Osteocyte (in vitro differentiated cells): ENCODE measurements around the gene BRIP1. TPM values are rescaled to one million over a fixed set of nuclear protein-coding genes. Genes with fewer than 3 reads are reported as not detected.
A peak's percentile ranks its signal among the peaks of the same experiment; 100 is the strongest.
"Not testable (repeated sequence)": the region's sequence is repeated elsewhere in the genome, so short reads cannot be mapped to it uniquely, and the experiment has no call there.

Experiments used
- DNase-seq: peaks from one replicate; pipeline ENCODE4 v3.0.0; 2021; ENCODE audit warnings: mixed read lengths; ENCODE audit not compliant: unreplicated experiment; ENCODE audit errors: extremely low spot score
- H3K27ac Mint-ChIP-seq: one replicate; pipeline ENCODE4 v1.8.0; 2021; ENCODE audit warnings: mild to moderate bottlenecking, mixed read lengths; ENCODE audit not compliant: unreplicated experiment
- H3K27me3 Mint-ChIP-seq: one replicate; pipeline ENCODE4 v1.8.0; 2021; ENCODE audit warnings: mixed read lengths; ENCODE audit not compliant: unreplicated experiment
- H3K36me3 Mint-ChIP-seq: one replicate; pipeline ENCODE4 v1.8.0; 2021; ENCODE audit warnings: mixed read lengths; ENCODE audit not compliant: unreplicated experiment
- H3K4me1 Mint-ChIP-seq: one replicate; pipeline ENCODE4 v1.8.0; 2021; ENCODE audit warnings: mixed read lengths; ENCODE audit not compliant: unreplicated experiment
- H3K4me3 Mint-ChIP-seq: one replicate; pipeline ENCODE4 v1.8.0; 2021; ENCODE audit warnings: mild to moderate bottlenecking, moderate library complexity, mixed read lengths; ENCODE audit not compliant: unreplicated experiment
- H3K9me3 Mint-ChIP-seq: one replicate; pipeline ENCODE4 v1.8.0; 2021; ENCODE audit warnings: mixed read lengths; ENCODE audit not compliant: unreplicated experiment
- total RNA-seq: library from RNA; stranded (reverse); gene quantifications from 2 replicates; pipeline ENCODE4 v1.2.1, GENCODE V29; 2021
- TF ChIP-seq, protein P1 (sequence below): fragments of 200-600 bp; sonication (generic); IDR thresholded peaks from 2 replicates; pipeline ENCODE4 v1.5.0; 2021; ENCODE audit warnings: antibody characterized with exemption, mild to moderate bottlenecking, moderate library complexity

BRIP1 gene
- total RNA-seq, 1 donor from 2014 or later: 4.6 TPM

DNA sequence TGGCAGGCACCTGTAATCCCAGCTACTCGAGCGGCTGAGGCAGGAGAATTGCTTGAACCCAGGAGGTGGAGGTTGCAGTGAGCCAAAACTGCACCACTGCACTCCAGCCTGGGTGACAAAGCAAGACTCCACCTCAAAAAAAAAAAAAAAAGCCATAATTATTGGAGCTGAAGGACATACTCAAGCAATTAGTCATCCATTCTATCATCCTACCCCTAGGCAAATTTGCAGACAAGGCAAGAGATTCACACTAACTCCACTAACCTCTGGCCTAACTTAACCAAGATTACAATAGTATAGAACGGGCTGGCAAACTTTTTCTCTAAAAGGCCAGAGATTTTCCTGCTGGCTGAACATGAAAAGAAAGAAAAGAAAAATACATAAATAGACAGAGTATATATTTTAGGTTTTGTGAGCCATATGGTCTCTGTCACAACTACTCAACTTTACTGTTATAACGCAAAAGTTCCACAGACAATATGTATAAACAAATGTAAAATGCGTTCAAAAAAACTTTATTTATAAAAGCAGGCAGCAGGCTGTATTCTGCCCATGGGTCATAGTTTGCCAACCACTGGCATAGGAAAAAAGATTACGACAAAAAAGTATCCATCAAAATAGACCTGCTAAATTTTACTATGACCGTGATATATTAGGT lies 29.7 kb downstream of the BRIP1 start:
- TF ChIP-seq, protein P1, sequence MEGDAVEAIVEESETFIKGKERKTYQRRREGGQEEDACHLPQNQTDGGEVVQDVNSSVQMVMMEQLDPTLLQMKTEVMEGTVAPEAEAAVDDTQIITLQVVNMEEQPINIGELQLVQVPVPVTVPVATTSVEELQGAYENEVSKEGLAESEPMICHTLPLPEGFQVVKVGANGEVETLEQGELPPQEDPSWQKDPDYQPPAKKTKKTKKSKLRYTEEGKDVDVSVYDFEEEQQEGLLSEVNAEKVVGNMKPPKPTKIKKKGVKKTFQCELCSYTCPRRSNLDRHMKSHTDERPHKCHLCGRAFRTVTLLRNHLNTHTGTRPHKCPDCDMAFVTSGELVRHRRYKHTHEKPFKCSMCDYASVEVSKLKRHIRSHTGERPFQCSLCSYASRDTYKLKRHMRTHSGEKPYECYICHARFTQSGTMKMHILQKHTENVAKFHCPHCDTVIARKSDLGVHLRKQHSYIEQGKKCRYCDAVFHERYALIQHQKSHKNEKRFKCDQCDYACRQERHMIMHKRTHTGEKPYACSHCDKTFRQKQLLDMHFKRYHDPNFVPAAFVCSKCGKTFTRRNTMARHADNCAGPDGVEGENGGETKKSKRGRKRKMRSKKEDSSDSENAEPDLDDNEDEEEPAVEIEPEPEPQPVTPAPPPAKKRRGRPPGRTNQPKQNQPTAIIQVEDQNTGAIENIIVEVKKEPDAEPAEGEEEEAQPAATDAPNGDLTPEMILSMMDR: no peak
- H3K4me3 Mint-ChIP-seq: no peak overlapping the region
- peaks cover 3% of the 10 kb centered on the region for H3K9me3 Mint-ChIP-seq
- no peaks in the 10 kb centered on the region for H3K36me3 Mint-ChIP-seq
- H3K27ac Mint-ChIP-seq: peak overlapping the region; percentile 79
- peaks cover 19% of the 10 kb centered on the region for H3K4me1 Mint-ChIP-seq
- no peak for DNase-seq
- no peaks in the 10 kb centered on the region for H3K27me3 Mint-ChIP-seq

DNA sequence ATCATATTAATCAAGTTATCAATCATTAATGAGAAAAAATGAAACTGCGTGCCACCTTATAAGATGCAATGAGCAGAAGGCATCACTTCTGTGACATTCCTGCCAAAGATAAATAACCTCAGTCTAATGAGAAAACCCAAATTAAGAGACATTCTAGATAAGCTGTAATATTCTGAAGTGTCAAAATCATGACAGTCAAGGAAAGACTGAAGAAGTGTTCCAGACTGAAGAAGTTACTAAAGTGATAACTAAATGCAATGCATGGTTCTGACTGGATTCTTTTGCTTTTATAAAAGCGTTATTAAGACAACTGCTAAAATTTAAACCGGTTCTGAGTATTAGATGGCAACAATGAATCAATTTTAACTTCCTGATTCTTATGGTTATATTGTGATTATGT lies 30.9 kb downstream of the BRIP1 start:
- H3K27ac Mint-ChIP-seq: peak overlapping the region; percentile 52
- peaks cover 5% of the 10 kb centered on the region for H3K36me3 Mint-ChIP-seq
- TF ChIP-seq, protein P1: no peak
- peaks cover 19% of the 10 kb centered on the region for H3K4me1 Mint-ChIP-seq
- no peak overlapping the region for H3K4me3 Mint-ChIP-seq
- H3K9me3 Mint-ChIP-seq: peaks cover 10% of the 10 kb centered on the region
- no peaks in the 10 kb centered on the region for H3K27me3 Mint-ChIP-seq
- no peak for DNase-seq

DNA sequence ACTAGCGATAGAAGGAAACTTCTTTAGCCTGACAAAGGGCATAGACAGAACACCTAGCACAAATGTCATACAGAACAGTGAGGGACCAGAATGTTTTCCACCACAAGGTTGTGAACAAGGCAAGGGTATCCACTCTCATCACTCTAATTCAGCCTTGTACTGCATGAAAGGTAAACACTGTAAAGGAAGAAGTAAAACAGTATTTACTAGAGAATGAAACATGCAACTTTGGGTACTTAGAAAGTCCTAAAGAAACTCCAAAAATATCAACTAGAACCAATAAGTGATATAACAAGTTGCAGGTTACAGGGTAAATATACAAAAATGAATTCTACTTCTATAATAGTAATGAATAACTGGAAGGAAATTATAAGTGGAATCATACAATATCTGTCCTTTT lies 32.2 kb downstream of the BRIP1 start:
- TF ChIP-seq, protein P1: no peak
- Mint-ChIP-seq H3K4me1 (peaks cover 17% of the 10 kb centered on the region), H3K27me3 (no peaks in the 10 kb centered on the region), H3K36me3 (peaks cover 7% of the 10 kb centered on the region), H3K27ac (no peak overlapping the region), H3K9me3 (peaks cover 13% of the 10 kb centered on the region), H3K4me3 (no peak overlapping the region)
- no peak for DNase-seq

DNA sequence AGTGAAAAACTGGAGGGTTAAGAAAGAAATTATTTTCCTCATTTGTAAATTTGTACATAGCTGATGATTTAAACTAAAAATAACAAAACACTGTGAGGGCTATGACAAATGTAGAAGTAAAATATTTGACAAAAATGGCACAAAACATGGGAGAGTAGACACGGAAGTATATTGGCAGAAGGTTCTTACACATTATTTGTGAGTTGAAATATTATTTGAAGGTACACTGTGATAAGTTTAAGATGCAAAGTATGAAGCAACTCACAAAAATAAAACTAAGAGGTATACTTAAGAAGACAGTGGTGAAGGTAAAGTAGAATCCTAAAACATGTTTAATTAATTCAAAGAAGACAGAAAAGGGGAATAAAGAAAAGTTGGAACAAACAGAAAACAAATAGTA lies 34.6 kb downstream of the BRIP1 start:
- peaks cover 9% of the 10 kb centered on the region for H3K4me1 Mint-ChIP-seq
- no peak overlapping the region for H3K27ac Mint-ChIP-seq
- peaks cover 12% of the 10 kb centered on the region for H3K36me3 Mint-ChIP-seq
- no peak for DNase-seq
- H3K27me3 Mint-ChIP-seq: no peaks in the 10 kb centered on the region
- H3K4me3 Mint-ChIP-seq: no peak overlapping the region
- H3K9me3 Mint-ChIP-seq: peaks cover 17% of the 10 kb centered on the region
- TF ChIP-seq, protein P1: no peak

DNA sequence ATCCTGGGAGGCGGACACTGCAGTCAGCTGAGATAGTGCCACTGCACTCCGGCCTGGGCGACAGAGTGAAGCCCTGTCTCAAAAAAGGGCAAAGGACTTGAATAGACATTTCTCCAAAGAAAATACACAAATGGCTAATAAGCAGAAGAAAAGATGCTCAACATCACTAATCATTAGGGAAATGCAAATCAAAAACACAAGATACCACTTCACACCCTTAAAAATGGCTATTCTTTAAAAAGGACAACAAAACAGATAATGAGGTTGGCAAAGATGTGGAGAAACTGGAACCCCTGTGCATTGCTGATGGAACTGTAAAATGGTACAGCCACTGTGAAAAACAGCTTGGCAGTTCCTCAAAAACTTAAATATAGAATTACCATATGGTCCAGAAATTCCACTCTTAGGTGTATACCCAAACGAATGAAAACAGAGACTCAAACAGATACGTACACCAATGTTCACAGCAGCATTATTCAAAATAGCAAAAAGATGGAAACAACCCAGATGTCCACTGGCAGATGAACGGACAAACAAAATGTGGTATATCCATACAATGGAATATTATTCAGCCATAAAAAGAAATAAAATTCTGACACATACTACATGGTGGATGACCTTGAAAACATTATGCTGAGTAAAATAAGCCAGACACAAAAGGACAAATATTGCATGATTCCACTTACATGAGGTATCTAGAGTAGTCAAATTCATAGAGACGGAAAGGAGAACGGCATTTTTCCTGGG lies 35.5 kb downstream of the BRIP1 start:
- TF ChIP-seq, protein P1: no peak
- Mint-ChIP-seq H3K4me3 (no peak overlapping the region), H3K36me3 (peaks cover 12% of the 10 kb centered on the region), H3K9me3 (peaks cover 17% of the 10 kb centered on the region), H3K4me1 (peaks cover 3% of the 10 kb centered on the region), H3K27me3 (no peaks in the 10 kb centered on the region), H3K27ac (no peak overlapping the region)
- no peak for DNase-seq

DNA sequence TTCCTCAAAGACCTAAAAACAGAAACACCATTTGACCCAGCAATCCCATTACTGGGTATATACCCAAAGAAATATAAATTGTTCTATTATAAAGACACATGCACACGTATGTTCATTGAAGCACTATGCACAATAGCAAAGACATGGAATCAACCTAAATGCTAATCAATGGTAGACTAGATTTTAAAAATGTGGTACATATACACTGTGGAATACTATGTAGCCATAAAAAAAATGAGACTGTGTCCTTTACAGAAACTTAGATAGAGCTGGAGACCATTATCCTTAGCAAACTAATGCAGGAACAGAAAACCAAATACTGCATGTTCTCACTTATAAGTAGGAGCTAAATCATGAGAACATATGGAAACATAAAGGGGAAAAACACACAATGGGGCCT lies 36.5 kb downstream of the BRIP1 start:
- H3K4me1 Mint-ChIP-seq, H3K27ac Mint-ChIP-seq, DNase-seq, H3K4me3 Mint-ChIP-seq, H3K27me3 Mint-ChIP-seq: not testable (repeated sequence)
- H3K36me3 Mint-ChIP-seq: peaks cover 13% of the 10 kb centered on the region
- peaks cover 17% of the 10 kb centered on the region for H3K9me3 Mint-ChIP-seq

DNA sequence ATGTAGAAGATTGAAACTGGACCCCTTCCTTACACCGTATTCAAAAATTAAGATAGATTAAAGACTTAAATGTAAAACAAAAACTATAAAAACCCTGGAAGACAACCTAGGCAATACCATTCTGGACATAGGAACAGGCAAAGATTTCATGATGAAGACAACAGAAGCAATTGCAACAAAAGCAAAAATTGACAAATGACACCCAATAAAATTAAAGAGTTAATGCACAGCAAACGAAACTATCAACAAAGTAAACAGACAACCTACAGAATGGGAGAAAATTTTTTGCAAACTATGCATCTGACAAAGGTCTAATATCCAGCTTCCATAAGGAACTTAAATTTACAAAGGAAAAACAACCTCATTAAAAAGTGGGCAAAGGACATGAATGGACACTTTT lies 37.1 kb downstream of the BRIP1 start:
- H3K4me3 Mint-ChIP-seq, H3K4me1 Mint-ChIP-seq, DNase-seq, H3K27ac Mint-ChIP-seq, H3K27me3 Mint-ChIP-seq: not testable (repeated sequence)
- Mint-ChIP-seq H3K9me3 (peaks cover 17% of the 10 kb centered on the region), H3K36me3 (peaks cover 16% of the 10 kb centered on the region)
